ENCODE results near the gene SYCE3. TPM values are rescaled to one million over a fixed set of nuclear protein-coding genes. Genes with fewer than 3 reads are reported as not detected.
A peak's percentile ranks its signal among the peaks of the same experiment; 100 is the strongest.

The SYCE3 gene
- total RNA-seq, 1 donor from 2014 or later = not detected

DNA sequence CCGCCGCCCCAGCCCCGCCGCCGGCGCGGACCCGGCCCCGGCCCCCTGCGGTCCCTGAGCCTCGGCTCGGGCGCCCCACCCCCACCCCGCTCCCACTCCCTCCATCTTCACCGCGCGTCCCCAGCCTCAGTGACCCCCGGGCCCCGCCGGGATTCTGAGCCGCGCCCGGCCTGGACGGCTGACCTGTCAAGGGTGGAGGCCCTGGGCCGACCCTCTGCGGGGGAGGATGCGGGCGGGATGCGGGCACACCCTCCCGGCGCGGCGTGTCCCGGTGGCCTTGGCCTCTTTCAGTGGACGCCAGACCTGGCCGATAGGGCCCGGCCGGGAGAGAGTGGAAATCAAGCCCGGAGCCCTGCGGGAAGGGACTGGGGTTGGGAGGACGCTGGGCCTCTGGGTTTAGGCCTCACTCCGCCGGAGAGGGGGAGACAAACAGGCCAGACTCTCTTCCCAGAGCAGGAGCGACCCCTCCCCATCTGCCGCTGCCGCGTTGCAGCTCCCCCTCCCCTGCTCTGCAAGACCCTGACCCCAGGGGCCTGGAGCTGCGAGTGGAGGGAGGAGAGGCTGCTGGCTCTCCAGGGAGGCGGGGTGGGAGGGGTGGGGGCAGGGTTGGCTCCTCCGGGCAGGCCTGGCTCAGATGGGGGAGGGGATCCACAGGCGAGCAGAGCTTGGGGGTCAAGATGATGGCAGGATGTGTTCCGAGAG is 38.4 kb upstream of the SYCE3 start:
- no peak for DNase-seq (ENCODE audit: low spot score)

DNA sequence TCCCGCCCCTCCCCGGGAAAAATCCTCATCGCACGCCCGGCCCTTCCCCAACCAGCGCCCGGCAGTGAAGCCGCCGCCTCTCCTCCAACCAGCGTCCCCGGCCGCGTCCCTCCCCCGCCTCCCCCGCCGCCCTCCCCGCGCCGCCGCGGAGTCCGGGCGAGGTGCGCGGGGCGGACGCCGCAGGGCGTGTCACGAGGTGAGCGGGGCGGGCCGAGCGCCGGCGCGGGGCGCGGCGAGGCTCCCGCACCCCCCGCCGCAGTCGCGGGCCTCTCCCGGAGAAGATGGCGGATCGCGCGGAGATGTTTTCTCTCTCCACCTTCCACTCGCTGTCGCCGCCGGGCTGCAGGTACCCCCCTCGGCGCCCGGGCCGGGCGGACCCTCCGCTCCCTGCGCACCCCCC is 37.8 kb upstream of the SYCE3 start, which contains the start of gene MAPK8IP2:
TSS of gene MAPK8IP2 (plus strand) at position 256 of the 400 bp plus-strand sequence. CDS start at position 282, 26 bp downstream.
- no peak for DNase-seq (ENCODE audit: low spot score)

DNA sequence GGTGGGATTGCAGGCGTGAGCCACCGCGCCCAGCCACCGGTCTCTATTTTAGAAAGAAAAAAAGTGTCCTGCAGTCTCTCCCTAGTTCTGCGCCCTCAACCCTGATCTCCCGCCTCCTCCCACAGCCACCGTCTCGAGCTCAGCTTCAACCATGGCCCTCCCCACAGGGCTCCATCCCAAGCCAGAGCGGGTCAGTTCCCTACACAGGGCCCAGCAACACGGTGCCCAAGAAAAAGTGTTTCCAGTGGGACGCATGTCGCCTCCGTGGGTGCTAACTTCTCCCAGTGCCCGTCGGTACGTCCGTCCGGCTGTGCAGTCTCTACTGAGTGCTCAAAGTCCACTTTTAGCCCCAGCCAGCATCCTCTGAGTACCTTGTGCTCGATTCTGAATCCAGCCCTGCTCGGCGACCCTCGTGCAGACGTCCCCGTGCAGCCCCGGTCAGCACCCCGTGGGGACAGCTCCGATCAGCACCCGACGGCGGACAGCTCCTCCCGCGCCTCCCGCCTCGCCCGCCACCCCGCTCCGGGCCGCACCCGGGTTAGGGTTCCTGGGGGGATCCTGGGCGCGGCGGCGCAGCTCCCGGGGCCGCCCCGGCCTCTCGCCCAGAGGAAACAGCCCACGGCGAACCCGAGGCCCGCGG is 37.2 kb upstream of the SYCE3 start:
- no peak for DNase-seq (ENCODE audit: low spot score)

DNA sequence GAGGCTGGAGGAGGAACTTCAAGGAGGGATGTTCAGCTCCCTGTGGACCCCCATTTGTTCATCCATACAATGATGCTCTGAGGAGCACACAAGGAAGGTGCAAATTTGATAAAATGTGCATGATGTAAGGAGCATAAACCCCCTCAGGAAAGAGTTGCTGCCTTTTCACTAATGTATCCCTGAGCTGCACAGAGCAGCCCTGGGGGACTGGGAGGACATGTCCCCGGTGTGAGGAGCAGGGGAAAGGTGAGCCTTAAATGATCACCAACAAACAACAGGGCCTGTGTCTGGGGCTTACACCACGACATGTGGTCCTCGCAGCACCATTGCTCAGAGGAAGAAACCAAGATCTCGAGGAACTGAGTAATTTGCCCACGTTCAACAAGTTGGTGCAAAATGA is 34.4 kb upstream of the SYCE3 start:
- DNase-seq (ENCODE audit: low spot score) = no peak

DNA sequence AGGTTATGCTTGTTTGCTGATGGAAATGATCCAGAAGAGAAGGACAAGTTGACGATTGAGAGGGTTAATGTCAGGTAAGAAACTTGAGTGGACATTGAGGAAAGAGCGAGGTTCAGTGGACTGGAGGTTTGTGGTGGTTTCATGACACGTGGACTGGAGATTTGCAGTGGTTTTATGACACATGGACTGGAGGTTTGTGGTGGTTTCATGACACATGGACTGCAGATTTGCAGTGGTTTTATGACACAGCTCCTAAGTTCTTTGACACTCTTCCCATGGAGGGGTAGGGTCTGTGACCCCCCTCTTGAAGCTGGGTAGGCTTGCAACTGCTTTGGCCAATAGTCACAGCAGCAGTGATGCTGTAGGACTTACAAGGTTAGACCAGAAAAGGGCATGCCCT is 32.5 kb upstream of the SYCE3 start:
- no peak for DNase-seq (ENCODE audit: low spot score)

DNA sequence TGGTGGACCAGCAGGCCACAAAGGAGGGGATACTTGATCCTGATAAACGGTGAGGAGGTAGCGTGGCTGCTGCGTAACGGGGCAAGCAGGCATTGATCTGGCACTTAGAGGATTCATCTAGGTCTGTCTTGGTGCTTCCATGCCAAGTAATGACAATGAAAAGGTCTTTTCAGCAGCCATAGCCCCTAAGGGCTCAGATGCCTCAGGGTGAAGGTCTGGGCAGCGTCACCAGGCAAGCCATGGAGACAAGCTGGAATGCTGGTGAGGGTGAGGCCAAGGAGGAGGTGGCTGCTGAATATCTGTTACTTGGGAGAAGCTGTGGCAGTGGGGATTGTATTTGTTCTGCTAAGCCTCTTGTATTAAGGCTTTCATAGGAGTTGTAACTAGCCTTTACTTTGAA is 24.7 kb upstream of the SYCE3 start:
- no peak for DNase-seq (ENCODE audit: low spot score)

DNA sequence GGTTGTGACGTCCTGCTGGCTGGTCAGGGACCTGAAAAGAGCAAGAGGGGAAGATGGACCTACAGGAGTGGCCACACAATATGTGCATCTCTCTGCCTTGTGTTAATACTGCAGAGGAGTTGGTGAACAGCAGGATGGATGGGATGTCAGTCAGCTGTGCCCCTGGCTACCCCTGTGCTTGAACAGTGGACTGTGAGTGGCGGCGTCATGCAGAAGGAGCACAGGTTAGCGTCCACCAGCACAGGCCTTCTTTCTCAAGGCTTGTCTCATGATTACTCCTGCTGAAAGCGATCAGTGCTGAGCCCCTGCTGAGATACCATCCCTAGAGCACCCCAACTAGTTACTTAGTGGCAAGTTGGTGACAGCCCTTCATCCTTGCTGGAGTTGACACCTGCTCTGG is 23.7 kb upstream of the SYCE3 start:
- DNase-seq (ENCODE audit: low spot score) = no peak

DNA sequence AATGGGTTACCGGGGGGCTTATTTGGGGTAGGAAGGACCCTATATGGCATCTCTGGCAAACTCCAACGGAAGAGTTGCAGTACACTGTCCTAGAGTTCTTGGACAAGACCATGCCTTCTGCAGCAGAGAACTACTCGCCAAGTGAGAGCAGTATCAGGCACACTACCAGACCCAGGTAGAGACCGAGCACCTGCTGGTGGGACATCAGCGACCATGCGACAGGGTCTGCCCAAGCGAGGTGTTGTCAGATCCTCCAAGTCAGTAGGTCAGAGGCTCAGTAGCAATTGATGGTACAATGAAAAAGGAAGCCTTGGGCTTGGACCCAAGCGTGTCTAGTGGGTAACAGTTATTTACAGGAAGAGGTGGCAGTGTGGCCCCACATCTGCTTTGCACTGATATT is 23.1 kb upstream of the SYCE3 start:
- DNase-seq (ENCODE audit: low spot score) = no peak

DNA sequence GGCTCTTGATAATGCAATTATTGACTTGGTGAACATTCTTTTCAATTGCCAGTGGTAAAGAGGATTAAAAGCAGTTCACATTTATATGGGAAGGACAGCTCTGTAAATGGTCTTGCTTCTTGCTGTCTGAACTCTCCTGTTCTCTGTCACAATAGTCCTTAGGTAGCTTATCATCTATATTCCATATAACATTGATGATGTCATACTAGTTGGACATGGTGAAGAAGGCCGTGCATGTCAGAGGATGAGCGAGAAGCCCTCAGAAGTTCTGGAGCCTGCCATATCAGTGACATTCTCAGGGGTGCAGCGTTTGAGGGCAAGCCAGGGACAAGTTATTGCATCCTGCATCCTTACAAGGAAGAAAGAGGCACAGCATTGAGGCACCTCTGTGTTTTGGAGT is 22.5 kb upstream of the SYCE3 start:
- no peak for DNase-seq (ENCODE audit: low spot score)

DNA sequence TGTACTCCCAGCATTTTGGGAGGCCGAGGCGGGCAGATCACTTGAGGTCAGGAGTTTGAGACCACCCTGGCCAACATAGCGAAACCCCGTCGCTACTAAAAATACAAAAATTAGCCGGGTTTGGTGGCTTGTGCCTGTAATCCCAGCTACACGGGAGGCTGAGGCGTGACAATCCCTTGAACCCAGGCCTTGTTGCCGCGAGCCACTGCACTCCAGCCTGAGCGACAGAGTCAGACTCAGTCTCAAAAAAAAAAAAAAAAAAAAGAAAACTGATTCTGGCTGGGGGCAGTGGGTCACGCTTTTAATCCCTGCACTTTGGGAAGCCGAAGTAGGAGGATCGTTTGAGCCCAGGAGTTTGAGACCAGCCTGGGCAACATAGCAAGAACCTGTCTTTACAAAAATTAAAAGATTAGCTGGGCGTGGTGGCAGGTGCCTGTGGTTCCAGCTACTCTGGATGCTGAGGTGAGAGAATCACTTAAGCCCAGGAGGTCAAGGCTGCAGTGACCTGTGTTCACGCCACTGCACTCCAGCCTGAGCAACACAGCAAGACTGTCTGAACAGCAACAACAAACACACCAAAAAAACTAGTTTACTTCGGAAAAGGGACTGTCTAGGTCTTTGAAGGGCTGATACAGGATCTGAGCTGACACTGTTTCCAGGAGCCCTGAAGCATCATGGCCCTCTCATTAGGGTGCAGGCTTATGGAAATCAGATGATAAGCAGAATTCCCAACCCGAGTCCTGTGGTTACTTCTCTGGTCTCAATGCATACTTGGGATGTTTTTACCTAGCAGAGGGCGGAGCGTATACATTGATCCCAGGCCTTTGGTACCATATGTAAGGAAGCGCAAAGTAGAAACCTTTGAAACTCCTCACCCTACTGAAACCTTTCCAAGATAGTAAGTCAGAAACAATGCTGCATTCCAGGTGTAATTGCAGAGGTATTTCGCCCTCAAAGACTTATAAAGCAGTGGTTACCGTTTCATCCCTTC is 21.7 kb upstream of the SYCE3 start:
- no peak for DNase-seq (ENCODE audit: low spot score)

DNA sequence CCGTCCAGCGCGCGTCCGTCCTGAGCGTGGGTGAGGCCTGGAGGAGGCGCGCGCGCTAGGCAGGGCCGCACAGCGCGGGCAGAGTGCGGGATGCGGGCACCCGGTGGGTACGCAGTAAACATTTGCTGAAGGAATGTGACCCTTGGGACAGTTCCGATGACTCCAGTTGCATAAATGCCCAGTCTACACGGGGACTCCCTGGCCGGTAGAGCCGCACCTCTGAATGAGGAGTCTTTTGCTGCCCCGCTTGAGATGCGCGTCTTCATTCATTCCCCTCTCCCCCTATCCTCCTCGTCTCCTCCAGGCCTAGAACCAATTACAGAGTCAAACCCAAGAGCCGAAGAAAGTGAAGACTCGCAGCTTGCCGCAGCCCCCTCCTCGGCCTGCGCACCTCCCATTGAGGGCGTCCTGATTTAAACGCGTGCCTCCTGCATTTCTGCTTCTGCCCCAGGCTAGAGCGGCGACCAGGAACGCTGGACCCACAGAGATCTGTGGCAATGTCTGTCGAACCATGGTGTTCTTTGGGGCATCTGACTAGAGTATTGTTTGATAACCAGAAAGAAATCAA is 20.7 kb upstream of the SYCE3 start:
- DNase-seq (ENCODE audit: low spot score) = no peak

DNA sequence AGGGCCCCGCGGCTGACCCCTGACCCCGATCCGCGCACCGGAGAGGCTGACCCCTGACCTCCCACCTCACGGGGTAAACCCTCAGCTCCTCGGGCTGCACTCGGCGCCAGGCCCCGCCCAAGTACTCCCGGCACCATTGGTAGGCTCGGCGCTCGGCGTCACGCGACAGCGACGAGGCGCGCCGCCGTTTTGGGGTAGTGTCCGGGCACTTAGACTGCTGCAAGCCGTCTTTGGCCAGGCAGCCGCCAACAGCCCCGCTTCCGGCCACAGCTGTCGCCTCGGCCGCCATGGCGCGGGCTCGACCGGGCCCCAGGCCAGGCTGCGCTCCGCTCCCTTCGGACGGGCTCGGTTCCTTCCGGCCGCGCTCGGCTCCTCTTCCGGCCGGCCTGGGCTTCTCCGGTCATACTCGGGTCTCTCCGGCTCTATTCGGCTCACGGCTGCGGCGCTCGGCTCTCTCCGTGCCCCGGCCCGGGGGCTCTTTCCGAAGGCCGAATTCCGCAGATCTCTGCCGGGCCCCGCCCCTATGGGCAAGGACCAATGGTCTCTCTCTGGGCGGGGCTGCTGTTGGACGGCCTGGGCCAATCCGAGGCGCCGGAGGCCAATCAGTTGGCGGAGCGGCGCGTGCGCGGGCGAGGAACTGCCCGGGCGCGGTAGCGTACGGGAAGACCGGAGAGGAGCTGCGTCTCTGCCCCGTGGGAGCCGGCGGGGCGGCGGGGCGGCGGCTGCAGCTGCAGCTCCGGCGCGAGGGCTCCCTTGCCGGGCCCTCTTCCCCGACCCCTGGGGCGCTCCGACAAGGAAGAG is 20.0 kb upstream of the SYCE3 start, which contains the start of gene CHKB:
TSS of gene CHKB (minus strand) at position 357 of the 801 bp plus-strand sequence. CDS start at position 289, 68 bp downstream.
- DNase-seq (ENCODE audit: low spot score) = peak; percentile 100

DNA sequence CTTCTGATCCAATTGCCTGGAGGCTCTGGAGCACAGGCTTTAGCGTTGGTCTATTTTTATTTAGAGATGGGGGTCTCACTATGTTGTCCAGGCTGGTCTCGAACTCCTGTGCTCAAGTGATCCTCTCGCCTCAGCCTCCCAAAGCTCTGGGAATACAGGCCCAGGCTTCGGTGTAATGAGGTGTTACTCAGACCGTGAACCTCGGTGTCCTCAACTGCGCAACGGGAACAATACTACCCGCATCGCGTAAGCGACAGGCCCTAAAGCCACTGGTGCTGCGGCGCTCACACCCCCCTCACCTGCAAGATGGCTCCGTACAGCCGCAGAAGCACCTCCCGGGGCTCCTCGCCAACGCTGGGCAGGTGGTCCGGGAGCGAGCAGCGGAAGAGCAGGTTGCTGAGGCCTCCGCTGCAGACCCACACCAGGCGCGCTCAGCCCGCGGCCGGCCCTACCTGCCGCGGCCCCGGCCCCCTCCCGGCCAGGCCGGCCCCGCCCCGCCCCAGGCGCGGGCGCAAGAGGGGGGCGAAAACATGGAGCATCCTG is 19.3 kb upstream of the SYCE3 start:
- no peak for DNase-seq (ENCODE audit: low spot score)

DNA sequence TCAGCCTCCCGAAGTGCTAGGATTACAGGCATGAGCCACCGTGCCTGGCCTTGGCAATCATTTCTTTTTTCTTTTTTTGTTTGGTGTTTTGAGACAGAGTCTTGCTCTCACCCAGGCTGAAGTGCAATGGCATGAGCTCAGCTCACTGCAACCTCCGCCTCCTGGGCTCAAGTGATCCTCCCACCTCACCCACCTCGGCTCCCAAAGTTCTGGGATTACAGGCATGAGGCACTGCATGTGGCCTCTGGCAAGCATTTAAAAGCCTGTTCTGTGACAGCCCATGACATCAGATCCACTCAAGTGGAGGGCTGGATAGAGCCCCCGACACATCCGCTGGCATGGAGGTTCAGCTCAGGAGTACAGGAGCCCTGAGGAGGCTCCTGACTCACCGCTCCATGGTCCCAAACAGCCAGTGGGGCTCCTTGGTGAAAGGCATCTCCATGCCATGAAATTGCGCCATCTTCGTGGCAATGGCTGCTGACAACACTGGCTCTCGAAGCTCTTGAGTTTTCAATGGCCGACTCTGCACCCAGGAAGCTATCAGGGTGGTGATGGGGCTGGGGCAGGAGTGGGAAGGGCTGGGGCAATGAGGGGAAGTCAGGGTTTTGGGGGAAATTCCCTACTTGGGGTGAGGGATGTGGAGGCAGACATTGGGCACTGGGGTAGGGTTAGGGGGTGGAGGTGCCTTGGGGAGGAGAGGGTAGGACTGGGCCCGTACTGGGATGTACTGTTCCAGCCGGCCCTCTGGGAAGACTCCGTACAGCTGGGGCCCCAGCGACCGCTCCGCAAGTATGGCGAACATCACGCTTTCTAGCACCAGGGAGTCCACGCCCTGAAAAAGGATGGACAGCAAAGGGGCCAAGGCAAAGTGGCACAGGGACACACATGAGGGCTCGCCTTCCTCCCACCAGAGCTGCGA is 18.6 kb upstream of the SYCE3 start:
- DNase-seq (ENCODE audit: low spot score) = no peak

DNA sequence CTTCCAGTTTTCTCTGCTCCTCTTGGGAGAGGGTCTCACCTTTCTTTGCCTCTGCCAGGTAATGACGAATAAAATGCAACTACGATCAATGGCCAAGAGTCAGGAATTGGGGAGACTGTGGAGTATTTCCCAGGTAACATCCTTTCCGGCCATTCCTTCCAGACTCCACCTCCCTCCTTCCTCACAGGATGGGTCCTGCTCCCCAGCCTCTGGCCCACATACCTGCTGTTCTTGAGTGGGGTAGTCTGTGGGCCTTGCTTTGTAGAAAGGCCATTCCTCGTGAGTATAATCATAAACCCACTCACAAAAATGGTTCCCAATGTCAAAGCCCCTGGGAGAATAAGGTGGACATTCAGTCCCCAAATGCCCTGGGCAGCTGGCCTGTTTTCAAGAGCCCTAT is 17.0 kb upstream of the SYCE3 start:
- no peak for DNase-seq (ENCODE audit: low spot score)

DNA sequence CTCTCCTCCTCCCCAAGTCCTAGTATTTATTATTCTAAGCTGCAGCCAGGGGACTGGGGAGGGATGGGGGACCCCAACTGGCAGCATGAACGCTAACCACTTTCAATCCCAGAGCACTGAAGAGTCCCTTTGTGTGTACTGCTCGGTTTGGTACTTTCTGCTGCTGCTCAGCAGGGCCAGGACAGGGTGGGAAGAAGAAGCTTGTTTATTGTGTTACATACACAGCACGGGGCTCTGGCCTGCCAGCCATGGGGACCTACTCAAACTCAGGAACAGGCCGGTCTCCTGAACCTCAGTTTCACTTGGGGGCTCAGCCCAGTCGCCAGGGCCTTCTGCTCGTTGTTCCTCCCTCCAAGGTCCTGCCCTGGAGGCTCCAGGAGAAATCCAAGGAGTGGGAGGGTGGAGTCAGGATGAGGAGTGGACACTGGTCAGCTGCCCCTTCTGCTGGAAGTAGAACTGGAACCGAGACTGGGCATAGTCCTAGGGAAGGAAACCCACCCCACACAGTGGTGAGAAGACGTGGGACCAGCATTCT is 16.1 kb upstream of the SYCE3 start:
- DNase-seq (ENCODE audit: low spot score) = no peak

DNA sequence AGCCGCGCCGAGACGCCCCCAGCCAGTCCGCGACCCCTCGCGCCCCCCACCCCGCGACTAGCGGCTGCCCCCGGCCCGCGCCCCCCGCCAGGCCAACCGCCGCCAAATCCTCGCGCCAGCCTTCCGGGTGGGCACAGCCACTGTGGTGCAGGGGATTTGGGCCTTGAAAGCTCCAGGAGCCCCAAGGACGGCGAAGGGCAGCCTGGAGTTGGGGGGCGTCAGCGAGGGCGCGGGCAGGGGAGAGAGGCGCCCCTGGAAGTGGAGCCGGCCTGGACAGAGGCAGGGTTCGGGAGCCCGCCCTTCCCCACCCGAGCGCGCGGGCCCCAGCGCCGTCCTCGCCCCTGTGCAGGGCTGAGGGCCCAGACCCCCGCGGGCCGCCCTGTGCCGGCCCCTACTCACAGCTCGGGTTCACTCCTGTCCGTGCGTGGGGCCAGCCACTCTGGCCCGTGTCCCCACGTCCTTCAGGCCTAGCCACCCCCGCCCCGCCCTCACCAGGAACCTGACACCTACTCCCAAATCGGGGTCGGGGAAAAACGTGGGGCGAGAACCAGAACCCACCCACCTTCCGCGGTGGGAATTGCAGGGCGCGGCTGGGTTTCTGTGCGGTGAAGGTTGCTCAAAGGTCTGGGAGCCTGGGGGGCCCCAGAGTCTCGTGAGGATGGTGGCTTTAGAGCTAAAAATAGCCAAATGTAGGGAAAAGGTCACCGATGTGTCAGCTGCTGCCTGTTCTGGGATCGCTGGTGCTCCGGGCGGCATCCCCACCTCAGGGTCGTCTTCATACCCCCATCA is 15.5 kb upstream of the SYCE3 start, which contains the start of gene CPT1B:
TSS of gene CPT1B (minus strand) at position 441 of the 789 bp plus-strand sequence. CDS start 512 bp downstream, outside the sequence.
- no peak for DNase-seq (ENCODE audit: low spot score)

DNA sequence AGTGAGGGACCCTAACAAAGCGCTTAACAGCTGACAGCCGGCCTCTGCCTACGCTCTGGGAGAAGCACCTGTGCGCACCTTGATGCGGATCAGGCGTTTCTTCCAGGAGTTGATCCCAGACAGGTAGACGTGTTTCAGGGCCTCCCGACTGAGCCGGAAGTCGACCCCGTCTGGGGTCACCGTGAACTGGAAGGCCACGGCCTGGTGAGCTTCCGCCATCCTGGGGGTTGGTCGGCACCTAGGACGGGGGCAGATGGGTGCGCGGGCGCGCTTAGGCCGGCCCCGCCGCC is 14.9 kb upstream of the SYCE3 start:
- DNase-seq (ENCODE audit: low spot score) = no peak

Measured in mesenteric fat pad (tissue), 1 donor.